ENCODE data around the gene COL4A2.

Gene COL4A2

DNA sequence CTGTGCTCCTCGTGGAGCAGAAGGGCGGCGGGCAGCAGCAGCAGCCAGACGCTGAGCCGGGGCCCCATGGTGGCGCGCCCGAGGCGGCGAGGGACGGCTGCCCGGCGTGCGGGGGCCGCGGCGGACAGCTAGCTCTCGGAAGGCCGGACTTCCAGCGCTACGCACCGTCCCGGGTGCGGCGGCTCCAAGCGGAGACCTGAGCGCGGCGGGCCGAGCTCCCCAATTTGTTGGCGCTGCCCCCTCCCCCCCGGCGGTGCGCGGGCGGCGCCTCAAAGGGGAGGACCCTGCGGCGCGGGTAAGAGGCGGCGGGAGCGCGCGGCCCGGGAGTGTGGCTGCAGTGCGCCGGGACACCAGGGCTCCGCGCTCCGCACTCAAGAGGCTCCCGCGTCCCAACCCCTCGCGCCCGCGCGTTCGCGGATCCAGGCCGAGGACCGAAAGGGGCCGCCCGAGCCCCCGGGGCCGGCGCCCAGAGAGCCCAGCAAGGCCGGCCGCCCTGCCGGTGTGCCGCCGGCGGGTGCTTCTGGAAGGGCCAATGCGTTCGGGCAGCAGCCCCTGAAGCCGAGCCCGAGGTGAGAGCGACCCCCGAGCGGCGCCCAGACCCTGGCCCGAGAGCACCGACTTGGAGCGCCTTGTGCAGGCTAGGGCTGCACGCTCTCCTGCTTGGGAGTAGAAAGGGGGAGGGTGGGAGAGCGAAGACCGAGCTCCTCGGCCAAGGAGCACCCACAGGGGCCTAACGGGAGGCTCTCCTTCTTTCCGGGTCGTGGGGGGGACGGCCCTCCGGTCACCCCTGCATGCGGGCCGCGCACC, at the start of gene COL4A2, which contains the start of gene COL4A1:
TSS of gene COL4A2 (plus strand) at position 325 of the 807 bp plus-strand sequence. CDS start 620 bp downstream, outside the sequence.
TSS of gene COL4A1 (minus strand) at position 198 of the 807 bp plus-strand sequence. CDS start at position 68, 130 bp downstream.
- no peak within 1 kb of the TSS for H3K9ac ChIP-seq
- peak within 1 kb of the TSS; percentile 18 to 45 (median 36); a peak in 16 of 20 replicates for H3K4me3 ChIP-seq
- no peaks in the 10 kb centered on the region for H3K36me3 ChIP-seq
- peaks cover 86 to 99% (median 92%) of the 10 kb centered on the region in 11 experiments for H3K27me3 ChIP-seq
- no peak for TF ChIP-seq Cebpa-rat (IDR thresholded peaks at IDR 0.05)
- peaks cover 12 to 22% (median 18%) of the 10 kb centered on the region in 11 experiments; a peak in 18 of 22 replicates for H3K9me3 ChIP-seq (replicated peaks in 1 of 11)
- peak within 1 kb of the TSS; percentile 59 to 80 (median 72) for H3K4me2 ChIP-seq
- peaks cover 24 to 49% (median 30%) of the 10 kb centered on the region in 10 experiments for H3K4me1 ChIP-seq
- peaks cover 0 to 26% (median 0%) of the 10 kb centered on the region in 11 experiments; a peak in 8 of 22 replicates for H4K20me1 ChIP-seq
- no peak within 1 kb of the TSS for H3K27ac ChIP-seq

DNA sequence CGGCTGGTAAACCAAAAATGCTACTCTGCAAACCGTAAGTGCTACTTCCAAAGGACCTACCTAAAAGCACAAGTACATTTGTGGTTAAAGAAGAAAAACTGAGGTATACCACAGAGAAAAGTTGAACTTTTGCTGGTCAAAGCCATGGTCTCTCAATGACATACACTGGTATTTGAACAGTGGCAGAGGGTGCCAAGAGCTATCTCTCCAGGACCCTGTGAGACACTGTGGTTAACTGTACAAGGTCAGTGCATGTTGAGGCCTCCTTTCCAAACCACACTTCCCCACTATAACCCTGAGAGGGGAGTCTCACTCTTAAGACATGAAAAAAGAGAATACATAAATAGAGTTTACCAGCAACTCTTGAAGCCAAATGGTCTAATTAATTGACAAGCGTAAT, 49.7 kb upstream of the COL4A2 start:
- peaks cover 32 to 55% (median 50%) of the 10 kb centered on the region in 10 experiments for H3K4me1 ChIP-seq
- no peak overlapping the region for H3K4me3 ChIP-seq
- H3K27me3 ChIP-seq, result no peaks in the 10 kb centered on the region
- no peak overlapping the region for H3K4me2 ChIP-seq
- no peak overlapping the region for H3K27ac ChIP-seq
- TF ChIP-seq Cebpa-rat (IDR thresholded peaks at IDR 0.05), result no peak
- H3K36me3 ChIP-seq, result no peaks in the 10 kb centered on the region
- H3K9me3 ChIP-seq (replicated peaks in 1 of 11), result peaks cover 0 to 36% (median 29%) of the 10 kb centered on the region in 11 experiments; a peak in 19 of 22 replicates
- H3K9ac ChIP-seq, result no peak overlapping the region
- H4K20me1 ChIP-seq, result no peaks in the 10 kb centered on the region

DNA sequence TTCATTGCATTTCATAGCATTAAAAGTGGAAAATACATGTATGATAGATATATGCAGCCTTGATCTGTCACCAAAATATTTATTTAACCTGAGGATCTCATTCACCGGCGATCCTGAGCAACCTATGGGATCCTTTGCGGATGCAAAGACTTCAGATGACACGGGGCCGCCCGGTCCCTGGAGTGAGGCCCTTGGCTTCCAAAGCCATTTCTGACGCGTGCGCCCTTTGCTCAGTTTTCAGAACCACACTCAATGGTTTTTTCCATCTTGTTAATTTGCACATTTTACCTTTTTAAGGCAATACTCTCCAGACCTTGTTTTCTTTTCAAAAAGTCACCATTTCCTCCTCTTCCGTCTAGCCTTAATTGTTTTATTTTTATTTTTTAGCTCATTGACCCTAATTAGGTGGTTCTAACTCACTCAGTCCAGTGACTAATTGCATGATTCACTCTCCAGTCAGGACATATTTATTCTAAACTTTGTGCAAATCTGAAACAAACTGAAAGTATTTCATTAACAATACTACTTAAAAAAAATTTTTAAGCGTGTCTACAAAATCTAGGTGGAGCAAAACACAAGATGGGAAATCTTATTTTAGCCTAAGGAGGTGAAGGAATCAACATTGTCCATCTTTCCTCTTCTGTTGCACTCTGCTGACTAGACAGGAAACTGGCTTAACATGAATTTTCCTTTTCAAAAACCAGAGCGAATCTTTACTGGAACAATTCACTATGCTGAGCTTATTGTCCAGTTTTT, 48.0 kb upstream of the COL4A2 start:
- Histone ChIP-seq H3K36me3 (no peaks in the 10 kb centered on the region), H3K9me3 (replicated peaks in 1 of 11) (peaks cover 0 to 36% (median 29%) of the 10 kb centered on the region in 11 experiments; a peak in 19 of 22 replicates), H3K4me3 (no peak overlapping the region), H3K27ac (no peak overlapping the region), H4K20me1 (no peaks in the 10 kb centered on the region), H3K27me3 (no peaks in the 10 kb centered on the region), H3K9ac (no peak overlapping the region), H3K4me2 (peak overlapping the region; percentile 33 to 75 (median 57)), H3K4me1 (peaks cover 29 to 52% (median 47%) of the 10 kb centered on the region in 10 experiments)
- TF ChIP-seq Cebpa-rat (IDR thresholded peaks at IDR 0.05), result no peak

DNA sequence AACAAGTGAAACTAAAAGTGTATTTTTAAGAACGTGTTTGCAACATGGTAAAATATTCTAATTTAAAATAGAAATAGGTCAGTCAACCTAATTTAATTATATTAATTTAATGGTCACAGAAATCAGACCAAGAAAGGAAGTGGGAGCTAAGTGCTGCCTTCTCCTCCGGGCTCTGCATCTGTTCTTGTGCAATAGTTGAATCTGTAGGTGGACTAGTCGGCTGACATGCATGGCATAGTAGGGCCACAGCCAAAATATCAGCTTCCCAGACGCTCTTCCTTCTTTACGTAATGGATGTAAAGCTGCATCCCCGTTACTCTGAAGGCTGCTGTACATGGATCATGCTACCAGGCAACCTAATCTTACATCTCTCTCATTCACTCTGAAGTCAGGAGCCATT, 47.4 kb upstream of the COL4A2 start:
- no peaks in the 10 kb centered on the region for H3K27me3 ChIP-seq
- H4K20me1 ChIP-seq, result no peaks in the 10 kb centered on the region
- no peak overlapping the region for H3K27ac ChIP-seq
- H3K36me3 ChIP-seq, result no peaks in the 10 kb centered on the region
- no peak overlapping the region for H3K9ac ChIP-seq
- peaks cover 0 to 36% (median 29%) of the 10 kb centered on the region in 11 experiments; a peak in 19 of 22 replicates for H3K9me3 ChIP-seq (replicated peaks in 1 of 11)
- peaks cover 28 to 47% (median 41%) of the 10 kb centered on the region in 10 experiments for H3K4me1 ChIP-seq
- H3K4me2 ChIP-seq, result peak overlapping the region; percentile 33 to 75 (median 57)
- TF ChIP-seq Cebpa-rat (IDR thresholded peaks at IDR 0.05), result peak in 2 of 11 experiments; percentile 26 to 38; a peak in 1 of 22 replicates
- H3K4me3 ChIP-seq, result no peak overlapping the region

DNA sequence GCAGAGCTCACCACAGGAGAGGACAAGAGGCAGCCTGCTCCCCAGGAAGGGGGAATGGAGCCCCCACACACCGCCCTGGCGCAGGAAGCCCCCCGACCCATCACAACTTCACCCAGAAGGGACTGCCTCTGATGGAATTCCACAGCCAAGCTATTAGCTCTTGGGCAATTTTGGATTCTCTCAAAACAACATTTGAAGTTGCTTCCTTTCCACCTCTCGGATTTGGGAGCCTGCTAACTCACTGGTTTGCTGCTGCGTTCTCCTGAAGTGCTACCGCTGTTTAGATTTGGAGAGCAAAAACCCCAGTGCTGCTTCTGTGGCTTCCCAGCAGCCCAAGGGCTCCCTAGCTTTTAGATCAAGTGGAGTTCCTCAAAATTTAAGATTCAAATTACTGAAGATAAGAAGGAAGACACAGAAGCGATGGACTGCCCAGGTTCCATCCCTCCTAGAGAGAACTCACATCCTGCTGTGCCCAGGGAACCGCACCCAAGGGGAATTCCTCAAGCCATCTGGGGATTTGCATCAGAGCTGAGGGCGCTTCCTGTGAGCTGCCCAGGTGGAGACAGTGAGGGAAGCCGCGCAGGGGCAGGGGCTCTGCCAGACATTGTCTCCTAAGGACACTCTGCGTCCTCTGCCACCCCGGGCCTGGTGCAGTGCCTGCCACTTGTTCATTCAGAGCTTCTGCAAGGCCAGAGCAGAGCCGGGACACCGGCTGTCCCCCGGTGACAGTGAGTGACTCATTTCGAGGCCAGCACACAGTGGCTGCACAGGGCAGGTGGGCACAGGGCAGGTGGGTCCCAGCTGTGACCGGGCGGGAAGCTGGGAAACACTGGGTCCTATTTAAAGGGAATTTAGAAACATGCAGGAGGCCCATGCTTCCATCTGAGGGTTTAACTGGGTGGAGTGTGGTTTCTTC, 45.7 kb upstream of the COL4A2 start:
- no peak overlapping the region for H3K27ac ChIP-seq

DNA sequence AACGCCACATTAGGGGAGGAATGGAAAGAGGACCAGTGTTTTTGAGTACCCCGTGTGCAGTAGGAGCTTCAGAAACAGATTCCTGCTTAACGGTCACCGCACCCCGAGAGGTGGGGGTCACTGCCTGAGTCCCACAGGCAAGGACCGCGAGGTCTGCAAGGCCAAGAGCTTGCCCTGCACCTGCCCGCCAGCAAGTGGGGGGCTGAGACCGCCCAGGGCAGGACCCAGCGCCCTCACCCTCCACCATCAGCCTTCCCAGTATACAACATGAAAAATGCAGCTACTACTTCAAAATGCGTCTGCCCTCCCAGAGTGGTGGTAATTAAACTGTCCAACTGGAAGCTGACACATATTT, 45.0 kb upstream of the COL4A2 start:
- Histone ChIP-seq H4K20me1 (no peaks in the 10 kb centered on the region), H3K27me3 (no peaks in the 10 kb centered on the region), H3K36me3 (no peaks in the 10 kb centered on the region), H3K27ac (no peak overlapping the region), H3K4me1 (peaks cover 28 to 50% (median 39%) of the 10 kb centered on the region in 10 experiments), H3K4me2 (peak overlapping the region in 10 of 11 experiments; percentile 13 to 75 (median 60); a peak in 16 of 22 replicates), H3K9me3 (replicated peaks in 1 of 11) (peaks cover 0 to 24% (median 18%) of the 10 kb centered on the region in 11 experiments; a peak in 13 of 22 replicates), H3K9ac (no peak overlapping the region), H3K4me3 (no peak overlapping the region)
- no peak for TF ChIP-seq Cebpa-rat (IDR thresholded peaks at IDR 0.05)

More for the DNA sequence above, 45.7 kb upstream of the COL4A2 start:
- Histone ChIP-seq H3K27me3 (no peaks in the 10 kb centered on the region), H3K36me3 (no peaks in the 10 kb centered on the region), H4K20me1 (no peaks in the 10 kb centered on the region), H3K9ac (no peak overlapping the region), H3K4me1 (peaks cover 28 to 50% (median 39%) of the 10 kb centered on the region in 10 experiments), H3K9me3 (replicated peaks in 1 of 11) (peaks cover 0 to 30% (median 23%) of the 10 kb centered on the region in 11 experiments; a peak in 19 of 22 replicates), H3K4me2 (peak overlapping the region; percentile 6 to 75 (median 60); a peak in 21 of 22 replicates), H3K4me3 (no peak overlapping the region)
- no peak for TF ChIP-seq Cebpa-rat (IDR thresholded peaks at IDR 0.05)

DNA sequence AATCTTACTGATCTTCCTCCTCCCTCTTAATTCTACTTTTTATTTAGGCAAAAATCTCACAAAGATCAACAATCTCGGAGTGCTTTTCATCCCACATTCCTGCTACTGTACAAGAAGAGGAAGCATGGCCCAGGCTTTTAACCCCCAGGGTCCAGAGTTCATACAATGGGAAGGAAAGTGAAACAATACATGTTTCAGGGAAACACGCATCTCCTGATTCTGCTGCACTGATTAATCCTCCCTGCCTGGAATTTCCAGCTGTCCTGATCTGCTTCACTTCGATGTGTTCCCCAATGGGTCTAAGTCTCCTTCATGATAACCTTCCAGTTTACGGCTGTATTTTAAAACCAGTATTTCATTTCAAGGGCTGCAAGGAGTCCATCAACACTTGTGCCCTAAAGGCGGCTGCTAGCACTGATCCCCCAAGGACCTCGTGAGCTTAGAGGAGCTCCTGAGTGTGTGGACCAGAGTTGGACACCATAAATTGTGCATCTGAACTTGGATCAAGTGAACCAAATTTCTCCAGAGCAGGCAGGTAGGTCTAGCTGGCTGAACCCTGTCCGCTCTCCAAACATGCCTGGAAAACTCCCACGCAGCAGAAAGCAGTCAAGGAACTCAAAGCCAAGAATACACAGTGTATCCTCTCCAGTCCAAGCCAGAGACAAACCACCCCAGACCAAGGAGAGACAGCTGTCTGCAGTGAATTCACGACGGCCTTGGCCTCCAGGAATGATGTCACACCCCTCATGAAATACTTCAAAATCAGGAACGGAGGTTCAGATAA, 44.4 kb upstream of the COL4A2 start:
- Histone ChIP-seq H3K27ac (no peak overlapping the region), H3K4me1 (peaks cover 28 to 50% (median 39%) of the 10 kb centered on the region in 10 experiments), H3K9ac (no peak overlapping the region), H3K4me3 (no peak overlapping the region), H3K36me3 (no peaks in the 10 kb centered on the region), H3K4me2 (peak overlapping the region in 7 of 11 experiments; percentile 13 to 75 (median 60); a peak in 6 of 22 replicates), H3K9me3 (replicated peaks in 1 of 11) (peaks cover 0 to 18% (median 11%) of the 10 kb centered on the region in 11 experiments; a peak in 10 of 22 replicates), H4K20me1 (no peaks in the 10 kb centered on the region), H3K27me3 (no peaks in the 10 kb centered on the region)
- TF ChIP-seq Cebpa-rat (IDR thresholded peaks at IDR 0.05), result no peak
